ENCODE data around the gene EFCC1.

Gene EFCC1

GRCh38 chr3:128994581-128995546 is 6.2 kb upstream of the EFCC1 start:
- DNase-seq, result no peak

- no peak for DNase-seq
Measured at GRCh38 chr3:128995737-128996136, 5.4 kb upstream of the EFCC1 start.

- DNase-seq, result no peak
Measured at GRCh38 chr3:128996200-128996599, 4.9 kb upstream of the EFCC1 start.

GRCh38 chr3:128996726-128997125 is 4.4 kb upstream of the EFCC1 start:
- no peak for DNase-seq

GRCh38 chr3:128997486-128998133 is 3.5 kb upstream of the EFCC1 start:
- no peak for DNase-seq

- no peak for DNase-seq
Measured at GRCh38 chr3:128998561-128998960, 2.5 kb upstream of the EFCC1 start.

GRCh38 chr3:128999102-128999501 is 2.0 kb upstream of the EFCC1 start:
- DNase-seq, result no peak

- DNase-seq, result no peak
Measured at GRCh38 chr3:129000742-129001100, 383 bp upstream of the EFCC1 start.

- peak; percentile 43 for DNase-seq
Measured at GRCh38 chr3:129001806-129002572, 885 bp downstream of the EFCC1 start.

GRCh38 chr3:129002573-129003569 is 1.8 kb downstream of the EFCC1 start:
- no peak for DNase-seq

GRCh38 chr3:129003578-129004112 is 2.5 kb downstream of the EFCC1 start:
- peak; percentile 33 for DNase-seq

- DNase-seq, result no peak
Measured at GRCh38 chr3:129004639-129005295, 3.7 kb downstream of the EFCC1 start.

GRCh38 chr3:129005526-129006303 is 4.6 kb downstream of the EFCC1 start:
- no peak for DNase-seq

GRCh38 chr3:129006864-129007263 is 5.8 kb downstream of the EFCC1 start:
- DNase-seq, result no peak

- DNase-seq, result no peak
Measured at GRCh38 chr3:129007792-129008191, 6.7 kb downstream of the EFCC1 start.

- DNase-seq, result no peak
Measured at GRCh38 chr3:129009266-129009665, 8.2 kb downstream of the EFCC1 start.

GRCh38 chr3:129010310-129010956 is 9.3 kb downstream of the EFCC1 start:
- DNase-seq, result no peak

GRCh38 chr3:129013491-129013891 is 12.4 kb downstream of the EFCC1 start:
- DNase-seq, result peak; percentile 19

GRCh38 chr3:129014148-129014547 is 13.0 kb downstream of the EFCC1 start:
- no peak for DNase-seq

- no peak for DNase-seq
Measured at GRCh38 chr3:129014793-129015345, 13.8 kb downstream of the EFCC1 start.
